ENCODE results near the gene PCBP2.
"Not testable (repeated sequence)": the region's sequence is repeated elsewhere in the genome, so short reads cannot be mapped to it uniquely, and the experiment has no call there.

Gene PCBP2

GRCh38 chr12:53451661-53452158, at the start of gene PCBP2:
PCBP2 (plus strand) TSS chr12:53452102; CDS start chr12:53454801, 2,699 bp downstream.
- TF ChIP-seq, protein P1, sequence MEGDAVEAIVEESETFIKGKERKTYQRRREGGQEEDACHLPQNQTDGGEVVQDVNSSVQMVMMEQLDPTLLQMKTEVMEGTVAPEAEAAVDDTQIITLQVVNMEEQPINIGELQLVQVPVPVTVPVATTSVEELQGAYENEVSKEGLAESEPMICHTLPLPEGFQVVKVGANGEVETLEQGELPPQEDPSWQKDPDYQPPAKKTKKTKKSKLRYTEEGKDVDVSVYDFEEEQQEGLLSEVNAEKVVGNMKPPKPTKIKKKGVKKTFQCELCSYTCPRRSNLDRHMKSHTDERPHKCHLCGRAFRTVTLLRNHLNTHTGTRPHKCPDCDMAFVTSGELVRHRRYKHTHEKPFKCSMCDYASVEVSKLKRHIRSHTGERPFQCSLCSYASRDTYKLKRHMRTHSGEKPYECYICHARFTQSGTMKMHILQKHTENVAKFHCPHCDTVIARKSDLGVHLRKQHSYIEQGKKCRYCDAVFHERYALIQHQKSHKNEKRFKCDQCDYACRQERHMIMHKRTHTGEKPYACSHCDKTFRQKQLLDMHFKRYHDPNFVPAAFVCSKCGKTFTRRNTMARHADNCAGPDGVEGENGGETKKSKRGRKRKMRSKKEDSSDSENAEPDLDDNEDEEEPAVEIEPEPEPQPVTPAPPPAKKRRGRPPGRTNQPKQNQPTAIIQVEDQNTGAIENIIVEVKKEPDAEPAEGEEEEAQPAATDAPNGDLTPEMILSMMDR (IDR thresholded peaks at IDR 0.05; ENCODE audit: borderline replicate concordance, insufficient read depth, low read depth, low read length): peak; percentile 92
- peak within 1 kb of the TSS; percentile 76 for H3K4me3 ChIP-seq (ENCODE audit: low read depth, low read length)

DNA sequence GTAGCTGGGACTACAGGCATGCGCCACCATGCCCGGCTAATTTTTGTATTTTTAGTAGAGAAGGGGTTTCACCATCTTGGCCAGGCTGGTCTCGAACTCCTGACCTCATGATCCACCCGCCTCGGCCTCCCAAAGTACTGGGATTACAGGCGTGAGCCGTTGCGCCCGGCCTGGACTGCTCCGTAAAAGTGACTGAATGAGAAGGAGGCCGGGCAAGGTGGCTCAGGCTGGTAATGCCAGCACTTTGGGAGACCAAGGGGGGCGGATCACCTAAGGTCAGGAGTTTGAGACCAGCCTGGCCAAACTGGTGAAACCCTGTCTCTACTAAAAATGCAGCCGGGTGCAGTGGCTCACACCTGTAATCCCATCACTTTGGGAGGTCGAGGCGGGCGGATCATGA, 49.6 kb upstream of the PCBP2 start:
- not testable (repeated sequence) for H3K4me3 ChIP-seq (ENCODE audit: low read depth, low read length)

DNA sequence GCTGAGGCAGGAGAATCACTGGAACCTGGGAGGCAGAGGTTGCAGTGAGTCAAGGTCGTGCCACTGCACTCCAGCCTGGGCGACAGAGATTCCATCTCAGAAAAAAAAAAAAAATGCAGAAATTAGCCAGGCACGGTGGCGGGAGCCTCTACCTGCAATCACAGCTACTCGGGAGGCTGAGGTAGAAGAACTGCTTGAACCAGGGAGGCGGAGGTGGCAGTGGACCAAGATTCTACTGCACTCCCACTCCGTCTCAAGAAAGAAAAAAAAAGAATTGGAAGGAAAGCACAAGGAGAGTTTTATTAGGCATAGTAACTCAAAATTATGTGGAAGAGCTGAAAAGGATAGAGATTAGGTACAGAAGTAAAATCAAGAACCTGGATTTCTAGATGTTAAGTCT, 49.0 kb upstream of the PCBP2 start:
- TF ChIP-seq, protein P1 (IDR thresholded peaks at IDR 0.05; ENCODE audit: borderline replicate concordance, insufficient read depth, low read depth, low read length): no peak
- no peak overlapping the region for H3K4me3 ChIP-seq (ENCODE audit: low read depth, low read length)

GRCh38 chr12:53410951-53411350, 41.0 kb upstream of the PCBP2 start:
- H3K4me3 ChIP-seq (ENCODE audit: low read depth, low read length): no peak overlapping the region
- TF ChIP-seq, protein P1 (IDR thresholded peaks at IDR 0.05; ENCODE audit: borderline replicate concordance, insufficient read depth, low read depth, low read length): no peak

DNA sequence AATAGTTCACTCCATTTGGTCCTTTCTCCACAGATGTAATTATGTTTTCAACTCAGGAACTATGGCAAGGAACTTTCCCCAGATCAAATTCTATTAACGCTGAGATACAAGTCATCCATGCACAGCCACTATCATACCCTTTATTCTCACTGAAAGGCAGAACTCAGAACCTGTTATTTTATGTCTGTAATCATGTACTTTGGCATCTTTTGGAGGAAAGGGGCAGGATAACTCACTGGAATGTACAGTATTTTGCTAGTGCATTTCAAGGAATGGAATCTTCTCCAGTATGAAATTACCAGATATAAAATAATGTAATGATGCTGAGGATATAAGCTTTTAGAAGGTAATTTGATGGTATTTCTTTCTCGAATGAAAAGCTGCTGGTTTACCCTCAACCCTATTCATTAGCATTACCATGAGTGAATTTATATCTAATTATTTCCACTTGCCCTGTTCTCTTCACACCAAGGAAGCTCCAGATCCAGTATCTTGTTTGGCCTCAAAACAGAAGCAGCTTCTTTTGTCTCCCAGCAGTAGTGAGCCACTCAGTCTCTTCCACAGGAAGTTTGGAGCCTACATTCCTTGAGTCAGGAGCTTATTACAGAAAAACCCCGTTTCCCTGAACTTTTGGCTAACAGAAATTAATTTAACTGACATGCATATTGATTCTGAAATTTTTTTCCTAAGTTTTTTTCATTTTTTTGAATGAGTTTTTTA, 38.3 kb upstream of the PCBP2 start:
- TF ChIP-seq, protein P1 (IDR thresholded peaks at IDR 0.05; ENCODE audit: borderline replicate concordance, insufficient read depth, low read depth, low read length): no peak
- no peak overlapping the region for H3K4me3 ChIP-seq (ENCODE audit: low read depth, low read length)

DNA sequence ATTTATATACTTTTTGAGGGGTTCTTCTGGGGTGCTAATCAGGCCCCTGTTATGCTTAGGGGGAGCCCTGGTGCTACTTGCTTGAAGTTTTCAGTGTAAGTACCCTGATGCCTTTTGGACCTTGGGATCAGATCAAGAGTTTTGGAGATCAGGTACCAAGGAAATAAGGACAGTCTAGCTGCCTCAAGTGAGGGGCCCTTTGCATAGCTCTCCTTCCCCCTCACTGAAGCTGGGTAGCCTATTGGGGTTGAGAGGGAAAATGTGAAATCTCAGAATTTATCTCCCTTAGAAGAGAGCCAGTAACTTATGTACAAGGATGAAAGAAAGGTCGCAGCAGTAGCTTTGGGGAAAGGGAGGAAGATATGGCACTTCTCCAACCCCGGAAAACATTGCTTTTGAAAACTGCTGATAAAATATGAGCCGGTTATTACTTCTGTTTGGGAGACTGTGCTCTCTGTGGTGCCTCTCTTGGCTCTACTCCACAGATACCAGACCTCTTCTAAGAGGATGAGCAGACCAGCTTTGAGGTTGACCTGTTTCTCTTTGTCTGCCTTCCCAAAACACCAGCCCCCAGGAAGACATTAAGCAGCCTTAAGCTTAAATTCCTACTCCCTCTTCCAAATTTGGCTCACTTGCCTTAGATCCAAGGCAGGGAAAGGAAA, 37.0 kb upstream of the PCBP2 start:
- TF ChIP-seq, protein P1 (IDR thresholded peaks at IDR 0.05; ENCODE audit: borderline replicate concordance, insufficient read depth, low read depth, low read length): no peak
- no peak overlapping the region for H3K4me3 ChIP-seq (ENCODE audit: low read depth, low read length)

DNA sequence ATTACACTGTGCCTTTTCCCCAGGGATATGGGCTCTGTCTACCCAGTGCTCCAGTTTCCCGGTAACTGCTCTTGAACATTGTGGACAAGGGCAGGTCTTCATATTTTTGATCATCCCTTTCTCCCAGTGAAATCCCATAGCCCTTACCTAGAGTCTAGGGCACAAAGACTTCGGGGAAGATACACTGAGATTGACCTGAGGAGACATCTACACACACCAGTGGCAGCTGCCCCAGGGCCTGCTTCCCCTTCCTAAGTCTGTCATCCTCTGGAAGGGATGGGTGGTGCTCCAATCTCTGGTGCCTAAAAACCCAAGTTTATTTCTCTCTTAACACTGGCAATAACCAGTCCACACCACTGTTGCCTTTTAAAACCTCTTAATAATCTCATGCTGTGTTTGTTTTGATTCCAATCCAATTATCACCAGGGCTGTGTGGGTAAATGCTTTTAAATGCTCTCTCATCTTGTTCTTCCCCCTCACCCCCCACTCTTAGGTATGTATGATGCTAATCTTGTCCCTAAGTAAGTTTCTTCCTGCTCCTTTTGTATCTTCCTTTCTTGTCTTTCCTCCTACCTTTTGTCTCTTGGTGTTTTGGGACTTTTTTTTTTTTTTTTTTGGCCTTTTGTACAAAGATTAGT, 36.0 kb upstream of the PCBP2 start:
- not testable (repeated sequence) for H3K4me3 ChIP-seq (ENCODE audit: low read depth, low read length)

- H3K4me3 ChIP-seq (ENCODE audit: low read depth, low read length): not testable (repeated sequence)
Measured at GRCh38 chr12:53417291-53417816, 34.5 kb upstream of the PCBP2 start.

Measured in GM12875 (cell line).